Esophagus squamous epithelium (tissue), 5 donors: ENCODE results near the gene NFKB1. TPM values are rescaled to one million over a fixed set of nuclear protein-coding genes. Genes with fewer than 3 reads are reported as not detected.

Experiments
- DNase-seq: peaks from one replicate; lab custom pipeline; 2025; lab: John Stamatoyannopoulos, UW
- H3K27ac ChIP-seq, 4 donors: fragments of 200-600 bp; sonication (generic); one replicate each; pipeline ENCODE4 v1.5.1; 2016 to 2019; ENCODE audit warnings: mild to moderate bottlenecking in 1 of 4
- H3K27me3 ChIP-seq, 4 donors: fragments of 200-600 bp; sonication (generic); 1 replicate in 3 of 4; 2 replicates in 1 of 4; pipeline versions ENCODE4 v1.5.1 to v1.6.0; 2017 to 2021; ENCODE audit warnings: antibody characterized with exemption in 1 of 4
- H3K36me3 ChIP-seq, 3 donors: fragments of 200-600 bp; sonication (generic); one replicate each; pipeline ENCODE4 v1.5.1; 2016 to 2019
- H3K4me1 ChIP-seq, 3 donors: fragments of 200-600 bp; sonication (generic); one replicate each; pipeline ENCODE4 v1.5.1; 2017 to 2019
- H3K4me3 ChIP-seq, 4 donors: fragments of 200-600 bp; sonication (generic); 1 replicate in 3 of 4; 2 replicates in 1 of 4; pipeline ENCODE4 v1.5.1; 2016 to 2019; ENCODE audit warnings: mild to moderate bottlenecking in 2 of 4, moderate library complexity in 1 of 4
- H3K9me3 ChIP-seq, 3 donors: fragments of 200-600 bp; sonication (generic); one replicate each; pipeline ENCODE4 v1.5.1; 2016 to 2019
- CTCF ChIP-seq, 6 experiments: fragments of 450-650 bp in 4 of 6; fragments of 200-600 bp in 2 of 6; sonication (generic) in 2 of 6; IDR thresholded peaks; one replicate each; pipeline ENCODE4 v1.5.1; 2016 to 2019; ENCODE audit warnings: antibody characterized with exemption in 6 of 6, mild to moderate bottlenecking in 4 of 6, moderate library complexity in 4 of 6
- POLR2A ChIP-seq, 4 donors: fragments of 450-650 bp; IDR thresholded peaks; one replicate each; pipeline ENCODE4 v1.6.1; 2017; ENCODE audit warnings: antibody characterized with exemption in 4 of 4, mild to moderate bottlenecking in 4 of 4, moderate library complexity in 3 of 4
- WGBS, 2 donors: methylation state at CpG; one replicate each; pipeline ENCODE4 v1.1.5; 2018; 5-methylcytosine and 5-hydroxymethylcytosine counted together
- intact Hi-C: fragments of 100-400 bp; cut with DNase I; formaldehyde crosslinking; loops from one replicate; pipeline ENCODE4 v1.15.0; 2022
- total RNA-seq, 4 donors: library from RNA; depleted of rRNA; stranded (reverse); fragments of >200 nt; gene quantifications; one replicate each; pipeline ENCODE4 v1.1.0, GENCODE V29; 2016
- donor health status: DM: yes; HTN: yes; CAD: no.

Gene NFKB1
- total RNA-seq, 4 donors from 2014 or later: 33.5 to 47.5 (median 41.4) TPM

DNA sequence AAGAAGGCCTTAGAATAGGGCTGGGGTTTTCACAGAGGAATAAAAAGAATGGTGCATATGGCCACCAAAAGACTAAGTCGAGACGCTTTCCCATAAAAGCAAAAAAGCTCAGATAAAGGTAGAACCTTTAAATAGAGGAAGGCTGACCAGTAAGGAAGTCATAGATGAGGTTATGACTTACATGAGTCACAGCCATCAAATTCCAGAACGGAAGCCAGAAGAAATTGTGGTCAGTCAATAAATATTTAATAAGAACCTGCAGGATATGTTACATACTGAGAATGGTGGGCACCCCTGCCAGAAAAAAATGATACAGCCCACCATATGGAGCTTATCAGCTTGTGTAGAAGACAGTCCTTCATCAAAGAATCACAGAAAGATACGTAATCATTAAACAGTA is 139.5 kb downstream of the NFKB1 start:
- 90 to 92% methylated on average over 4 of the region's 4 CpGs for WGBS, 2 donors
- Histone ChIP-seq H3K4me1 (no peaks in the 10 kb centered on the region), H3K36me3 (peaks cover 0 to 38% (median 0%) of the 10 kb centered on the region in 3 donors), H3K27ac (no peak overlapping the region), H3K9me3 (no peaks in the 10 kb centered on the region), H3K4me3 (no peak overlapping the region), H3K27me3 (no peaks in the 10 kb centered on the region)
- intact Hi-C loops: no loop called here
- DNase-seq: no peak
- TF ChIP-seq CTCF (IDR thresholded peaks at IDR 0.05) (no peak), POLR2A (IDR thresholded peaks at IDR 0.05) (no peak)

GRCh38 chr4:102641793-102642192 is 140.6 kb downstream of the NFKB1 start:
- intact Hi-C loops: no loop called here

GRCh38 chr4:102642631-102643298 is 141.6 kb downstream of the NFKB1 start:
- 82% methylated on average over 5 of the region's 5 CpGs for WGBS, 2 donors

More at GRCh38 chr4:102641793-102642192, 140.6 kb downstream of the NFKB1 start:
- Histone ChIP-seq H3K4me1 (no peaks in the 10 kb centered on the region), H3K4me3 (no peak overlapping the region), H3K27ac (no peak overlapping the region), H3K9me3 (no peaks in the 10 kb centered on the region), H3K27me3 (no peaks in the 10 kb centered on the region), H3K36me3 (peaks cover 0 to 41% (median 0%) of the 10 kb centered on the region in 3 donors)
- no peak for DNase-seq
- TF ChIP-seq CTCF (IDR thresholded peaks at IDR 0.05): no peak
- TF ChIP-seq POLR2A (IDR thresholded peaks at IDR 0.05): no peak

DNA sequence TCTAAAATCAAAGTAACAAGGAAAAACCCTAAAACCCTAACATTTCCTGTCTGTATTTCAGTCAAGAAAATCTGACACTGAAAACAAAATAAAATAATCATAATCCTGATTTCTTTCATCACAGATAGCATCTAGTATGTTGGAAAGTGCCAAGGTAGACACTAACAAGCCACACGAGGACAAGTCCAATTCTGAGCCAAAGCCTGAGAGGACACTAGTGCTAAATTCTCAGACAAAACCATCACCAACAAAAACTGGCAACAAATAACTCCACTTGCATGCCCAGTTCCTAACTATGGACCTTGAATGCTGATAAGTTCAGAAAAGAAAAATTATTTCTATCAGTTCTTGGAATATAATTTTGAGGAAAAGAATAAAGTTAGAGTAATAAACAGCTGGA is 146.0 kb downstream of the NFKB1 start:
- no peak overlapping the region for H3K4me3 ChIP-seq
- peaks cover 0 to 37% (median 0%) of the 10 kb centered on the region in 3 donors for H3K36me3 ChIP-seq
- intact Hi-C loops: no loop called here
- H3K9me3 ChIP-seq: no peaks in the 10 kb centered on the region
- H3K4me1 ChIP-seq: no peaks in the 10 kb centered on the region
- no peak overlapping the region for H3K27ac ChIP-seq
- H3K27me3 ChIP-seq: no peaks in the 10 kb centered on the region
- no peak for DNase-seq
- 75 to 94% methylated on average over 1 of the region's 1 CpG for WGBS, 2 donors
- TF ChIP-seq CTCF (IDR thresholded peaks at IDR 0.05) (no peak), POLR2A (IDR thresholded peaks at IDR 0.05) (no peak)

More at GRCh38 chr4:102642631-102643298, 141.6 kb downstream of the NFKB1 start:
- intact Hi-C loops: no loop called here
- no peaks in the 10 kb centered on the region for H3K4me1 ChIP-seq
- TF ChIP-seq POLR2A (IDR thresholded peaks at IDR 0.05): no peak
- no peak for TF ChIP-seq CTCF (IDR thresholded peaks at IDR 0.05)
- H3K27ac ChIP-seq: no peak overlapping the region
- H3K9me3 ChIP-seq: no peaks in the 10 kb centered on the region
- H3K4me3 ChIP-seq: no peak overlapping the region
- no peak for DNase-seq
- H3K27me3 ChIP-seq: no peaks in the 10 kb centered on the region
- H3K36me3 ChIP-seq: peaks cover 0 to 34% (median 0%) of the 10 kb centered on the region in 3 donors

DNA sequence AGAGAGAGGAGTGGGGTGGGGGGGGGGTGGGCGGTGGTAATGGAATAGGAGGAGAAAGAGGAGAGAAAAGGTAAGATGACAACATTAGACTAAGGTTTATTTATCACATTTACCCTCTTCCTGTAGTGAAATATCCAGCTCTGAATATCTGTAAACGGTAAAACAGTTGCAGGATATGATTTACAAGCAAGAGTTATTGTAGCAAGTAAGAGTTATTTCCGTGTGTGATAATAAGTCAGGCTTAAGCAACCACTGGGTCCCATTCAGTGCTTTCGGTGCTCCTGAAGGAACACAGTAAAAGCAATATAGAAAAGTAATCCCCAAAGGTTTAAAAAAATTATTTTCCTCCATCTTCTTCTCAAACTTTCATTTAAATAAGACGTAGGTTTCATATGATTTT is 156.0 kb downstream of the NFKB1 start:
- intact Hi-C loops: no loop called here
- TF ChIP-seq POLR2A (IDR thresholded peaks at IDR 0.05) (no peak), CTCF (IDR thresholded peaks at IDR 0.05) (no peak)

More for the DNA sequence above, 156.0 kb downstream of the NFKB1 start:
- DNase-seq: no peak
- Histone ChIP-seq H3K4me1 (no peaks in the 10 kb centered on the region), H3K36me3 (peaks cover 0 to 12% (median 0%) of the 10 kb centered on the region in 3 donors), H3K27me3 (no peaks in the 10 kb centered on the region), H3K4me3 (no peak overlapping the region), H3K9me3 (no peaks in the 10 kb centered on the region), H3K27ac (no peak overlapping the region)
- WGBS, 2 donors: 48 to 81% methylated on average over 5 of the region's 5 CpGs
